Peyer's patch (tissue), 4 donors: ENCODE results near the gene CCDC183. TPM values are rescaled to one million over a fixed set of nuclear protein-coding genes. Genes with fewer than 3 reads are reported as not detected.
"Not testable (repeated sequence)": the region's sequence is repeated elsewhere in the genome, so short reads cannot be mapped to it uniquely, and the experiment has no call there.

Source experiments
- DNase-seq, 3 donors: peaks; one replicate each; pipeline ENCODE4 v3.0.0-alpha.2; 2017 to 2019
- H3K27ac ChIP-seq, 4 donors: fragments of 200-600 bp; sonication (generic); one replicate each; pipeline ENCODE4 v1.5.1; 2016 to 2019
- H3K27me3 ChIP-seq, 2 donors: fragments of 200-600 bp; sonication (generic); one replicate each; pipeline ENCODE4 v1.5.1; 2019
- H3K36me3 ChIP-seq, 3 donors: fragments of 200-600 bp; sonication (generic); one replicate each; pipeline ENCODE4 v1.5.1; 2016 to 2019
- H3K4me1 ChIP-seq, 4 donors: fragments of 200-600 bp; sonication (generic); one replicate each; pipeline ENCODE4 v1.5.1; 2016 to 2019
- H3K4me3 ChIP-seq, 4 donors: fragments of 200-600 bp; sonication (generic); 1 replicate in 3 of 4; 2 replicates in 1 of 4; pipeline ENCODE4 v1.5.1; 2016 to 2019; ENCODE audit warnings: mild to moderate bottlenecking in 1 of 4
- H3K9me3 ChIP-seq, 4 donors: fragments of 200-600 bp; sonication (generic); one replicate each; pipeline ENCODE4 v1.5.1; 2016 to 2019; ENCODE audit warnings: mild to moderate bottlenecking in 1 of 4
- CTCF ChIP-seq, 6 experiments: fragments of 450-650 bp in 4 of 6; fragments of 200-600 bp in 2 of 6; sonication (generic) in 1 of 6; IDR thresholded peaks; one replicate each; pipeline ENCODE4 v1.5.1; 2017 to 2019; ENCODE audit warnings: antibody characterized with exemption in 6 of 6, mild to moderate bottlenecking in 3 of 6, moderate library complexity in 1 of 6
- POLR2A ChIP-seq, 2 donors: fragments of 450-650 bp; IDR thresholded peaks; one replicate each; pipeline ENCODE4 v1.5.1; 2017; ENCODE audit warnings: antibody characterized with exemption in 2 of 2, mild to moderate bottlenecking in 2 of 2, moderate library complexity in 2 of 2
- total RNA-seq, 4 donors: library from RNA; depleted of rRNA; stranded (reverse); fragments of >200 nt; gene quantifications; one replicate each; pipeline ENCODE4 v1.1.0, GENCODE V29; 2016

Gene CCDC183
- total RNA-seq, 4 donors from 2014 or later, result 16.6 to 69.9 (median 46.0) TPM

GRCh38 chr9:136760424-136760823, 35.7 kb upstream of the CCDC183 start:
- no peaks in the 10 kb centered on the region for H3K27me3 ChIP-seq
- no peak for DNase-seq

GRCh38 chr9:136760834-136761544, 35.1 kb upstream of the CCDC183 start:
- not testable (repeated sequence) for H3K9me3 ChIP-seq, H3K27me3 ChIP-seq, H3K4me3 ChIP-seq, H3K36me3 ChIP-seq, H3K27ac ChIP-seq
- peak in 4 of 6 experiments; percentile 43 to 46 (median 45) for TF ChIP-seq CTCF (IDR thresholded peaks at IDR 0.05)
- DNase-seq, result peak; percentile 49 to 74 (median 61)
- H3K4me1 ChIP-seq, result peaks cover 0 to 18% (median 0%) of the 10 kb centered on the region in 4 donors

More at GRCh38 chr9:136760424-136760823, 35.7 kb upstream of the CCDC183 start:
- no peak for TF ChIP-seq CTCF (IDR thresholded peaks at IDR 0.05)
- no peak for TF ChIP-seq POLR2A (IDR thresholded peaks at IDR 0.05)
- Histone ChIP-seq H3K9me3 (peaks cover 0 to 3% (median 0%) of the 10 kb centered on the region in 4 donors), H3K4me3 (no peak overlapping the region), H3K27ac (no peak overlapping the region), H3K36me3 (no peaks in the 10 kb centered on the region), H3K4me1 (peaks cover 0 to 17% (median 0%) of the 10 kb centered on the region in 4 donors)

GRCh38 chr9:136761545-136761981, 34.6 kb upstream of the CCDC183 start:
- TF ChIP-seq CTCF (IDR thresholded peaks at IDR 0.05), result no peak
- no peak for TF ChIP-seq POLR2A (IDR thresholded peaks at IDR 0.05)
- no peaks in the 10 kb centered on the region for H3K36me3 ChIP-seq
- H3K4me1 ChIP-seq, result peaks cover 0 to 18% (median 0%) of the 10 kb centered on the region in 4 donors
- no peaks in the 10 kb centered on the region for H3K9me3 ChIP-seq
- no peak overlapping the region for H3K27ac ChIP-seq
- no peaks in the 10 kb centered on the region for H3K27me3 ChIP-seq
- H3K4me3 ChIP-seq, result no peak overlapping the region
- no peak for DNase-seq

- Histone ChIP-seq H3K4me1 (peaks cover 0 to 18% (median 0%) of the 10 kb centered on the region in 4 donors), H3K36me3 (no peaks in the 10 kb centered on the region), H3K27me3 (no peaks in the 10 kb centered on the region), H3K4me3 (no peak overlapping the region), H3K9me3 (no peaks in the 10 kb centered on the region), H3K27ac (no peak overlapping the region)
- TF ChIP-seq CTCF (IDR thresholded peaks at IDR 0.05), result no peak
- TF ChIP-seq POLR2A (IDR thresholded peaks at IDR 0.05), result no peak
- no peak for DNase-seq
Measured at GRCh38 chr9:136762221-136762691, 33.9 kb upstream of the CCDC183 start.

GRCh38 chr9:136762915-136763648, 33.1 kb upstream of the CCDC183 start:
- H3K27me3 ChIP-seq, result no peaks in the 10 kb centered on the region
- DNase-seq, result peak in 2 of 3 donors; percentile 48 to 58
- peaks cover 0 to 14% (median 0%) of the 10 kb centered on the region in 4 donors for H3K4me1 ChIP-seq
- no peaks in the 10 kb centered on the region for H3K36me3 ChIP-seq
- no peak overlapping the region for H3K27ac ChIP-seq
- TF ChIP-seq POLR2A (IDR thresholded peaks at IDR 0.05) (no peak), CTCF (IDR thresholded peaks at IDR 0.05) (no peak)
- H3K9me3 ChIP-seq, result no peaks in the 10 kb centered on the region
- no peak overlapping the region for H3K4me3 ChIP-seq
